Measurements from ENCODE around the gene THAP11.
"Not testable (repeated sequence)": the region's sequence is repeated elsewhere in the genome, so short reads cannot be mapped to it uniquely, and the experiment has no call there.

The THAP11 gene

GRCh38 chr16:67861877-67862276 is 19.8 kb downstream of the THAP11 start:
- DNase-seq = no peak

- peak in 14 of 56 donors; percentile 11 to 59 (median 32) for DNase-seq
These were observed 20.8 kb downstream of the THAP11 start for GRCh38 chr16:67862623-67863583.

- DNase-seq = not testable (repeated sequence)
These were observed 21.9 kb downstream of the THAP11 start for GRCh38 chr16:67864044-67864443.

- DNase-seq = no peak
These were observed 22.5 kb downstream of the THAP11 start for GRCh38 chr16:67864594-67864993.

- DNase-seq = no peak
These were observed 23.2 kb downstream of the THAP11 start for GRCh38 chr16:67865318-67865717.

GRCh38 chr16:67868290-67868689 is 26.2 kb downstream of the THAP11 start:
- DNase-seq = peak in 4 of 56 donors; percentile 4 to 22 (median 6)

- no peak for DNase-seq
These were observed 27.5 kb downstream of the THAP11 start for GRCh38 chr16:67869653-67870052.

GRCh38 chr16:67871256-67871655 is 29.1 kb downstream of the THAP11 start:
- DNase-seq = no peak

GRCh38 chr16:67872131-67872630 is 30.1 kb downstream of the THAP11 start:
- DNase-seq = no peak

GRCh38 chr16:67872631-67873434 is 30.7 kb downstream of the THAP11 start, which contains the start of gene EDC4:
TSS of gene EDC4 (plus strand) at chr16:67873052. CDS start at chr16:67873262, 210 bp downstream.
- DNase-seq = peak in 50 of 56 donors; percentile 13 to 81 (median 65)

- DNase-seq = peak in 5 of 56 donors; percentile 11 to 49 (median 28)
These were observed 31.6 kb downstream of the THAP11 start for GRCh38 chr16:67873435-67874370.

- no peak for DNase-seq
These were observed 32.3 kb downstream of the THAP11 start for GRCh38 chr16:67874372-67874771.

GRCh38 chr16:67877064-67877463 is 34.9 kb downstream of the THAP11 start:
- DNase-seq = no peak

GRCh38 chr16:67878232-67878631 is 36.1 kb downstream of the THAP11 start:
- no peak for DNase-seq

- no peak for DNase-seq
These were observed 36.7 kb downstream of the THAP11 start for GRCh38 chr16:67878846-67879245.

GRCh38 chr16:67879462-67879861 is 37.3 kb downstream of the THAP11 start:
- DNase-seq = no peak

- no peak for DNase-seq
These were observed 37.8 kb downstream of the THAP11 start for GRCh38 chr16:67879936-67880335.

- DNase-seq = no peak
These were observed 38.5 kb downstream of the THAP11 start for GRCh38 chr16:67880584-67880983.

- DNase-seq = peak in 38 of 56 donors; percentile 10 to 78 (median 44)
These were observed 39.6 kb downstream of the THAP11 start for GRCh38 chr16:67881621-67882161.

Data from amygdala (tissue), 56 donors.